Measurements from ENCODE around the gene NLGN1. TPM values are rescaled to one million over a fixed set of nuclear protein-coding genes. Genes with fewer than 3 reads are reported as not detected.

NLGN1 gene
- polyA plus RNA-seq, 2 of the 4 experiments (the other 2 are of a cell fraction) = not detected

- no peak for TF ChIP-seq CBX2 (IDR thresholded peaks at IDR 0.05; ENCODE audit: borderline replicate concordance, low read depth)
- TF ChIP-seq MAFK (IDR thresholded peaks at IDR 0.05; ENCODE audit: partially characterized antibody) = no peak
- TF ChIP-seq RNF2 (IDR thresholded peaks at IDR 0.05; ENCODE audit: borderline replicate concordance, low read depth) = no peak
- no peak for TF ChIP-seq ZC3H11A (IDR thresholded peaks at IDR 0.05)
- no peak for TF ChIP-seq HDAC2 (IDR thresholded peaks at IDR 0.05)
- TF ChIP-seq GATA3 (IDR thresholded peaks at IDR 0.05; ENCODE audit: borderline replicate concordance) = no peak
- TF ChIP-seq POLR2AphosphoS2 (conservative IDR thresholded peaks at IDR 0.05; ENCODE audit: low read length) = no peak
- no peak for TF ChIP-seq POLR2A (IDR thresholded peaks at IDR 0.05; ENCODE audit: low read length)
- no peak for TF ChIP-seq TP53 (CRISPR knock-in tag; IDR thresholded peaks at IDR 0.05)
- TF ChIP-seq FOSL2 (IDR thresholded peaks at IDR 0.05) = no peak
- TF ChIP-seq FOSL2 (CRISPR knock-in tag; IDR thresholded peaks at IDR 0.05) = no peak
- TF ChIP-seq HMGXB4 (CRISPR knock-in tag; IDR thresholded peaks at IDR 0.05; ENCODE audit: borderline replicate concordance) = no peak
- no peak for TF ChIP-seq RCOR1 (IDR thresholded peaks at IDR 0.05; ENCODE audit: low read depth, low read length)
- TF ChIP-seq NFE2L2 (conservative IDR thresholded peaks at IDR 0.05; ENCODE audit: low read length) = no peak
- no peak for TF ChIP-seq CBX8 (IDR thresholded peaks at IDR 0.05)
- TF ChIP-seq, protein P1, sequence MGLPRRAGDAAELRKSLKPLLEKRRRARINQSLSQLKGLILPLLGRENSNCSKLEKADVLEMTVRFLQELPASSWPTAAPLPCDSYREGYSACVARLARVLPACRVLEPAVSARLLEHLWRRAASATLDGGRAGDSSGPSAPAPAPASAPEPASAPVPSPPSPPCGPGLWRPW (IDR thresholded peaks at IDR 0.05) = no peak
- 38% methylated on average over 3 of the region's 3 CpGs for WGBS (ENCODE audit: missing lambda C conversion rate)
- H3K9me3 ChIP-seq = no peaks in the 10 kb centered on the region
- no peak overlapping the region for H3K4me2 ChIP-seq
- ChIA-PET CTCF (no interaction called here), POLR2A (no interaction called here)
- H3K27ac ChIP-seq = no peak overlapping the region
- no peaks in the 10 kb centered on the region for H3K4me1 ChIP-seq
- H3K4me3 ChIP-seq = no peak overlapping the region
- FAIRE-seq = no peak
- no peak for ATAC-seq
- no peak for DNase-seq (ENCODE audit: low read depth in 1 of 2, low spot score in 1 of 2)
Observed at GRCh38 chr3:173744479-173744878, 346.9 kb downstream of the NLGN1 start.

- CTCF ChIA-PET = no interaction called here
- H3K27ac ChIP-seq = no peak overlapping the region
- ATAC-seq (no peak), DNase-seq (ENCODE audit: low read depth in 1 of 2, low spot score in 1 of 2) (no peak), FAIRE-seq (no peak)
- no peak overlapping the region for H3K4me3 ChIP-seq
- H3K4me1 ChIP-seq = no peaks in the 10 kb centered on the region
- no peaks in the 10 kb centered on the region for H3K9me3 ChIP-seq
- H3K4me2 ChIP-seq = no peak overlapping the region
- 48% methylated on average over 4 of the region's 4 CpGs for WGBS (ENCODE audit: missing lambda C conversion rate)
- TF ChIP-seq, protein P1 (IDR thresholded peaks at IDR 0.05) = no peak
- TF ChIP-seq ELK1 (IDR thresholded peaks at IDR 0.05; ENCODE audit: low read depth, low read length) (no peak), NFE2L2 (conservative IDR thresholded peaks at IDR 0.05; ENCODE audit: low read length) (no peak), SMC3 (IDR thresholded peaks at IDR 0.05) (no peak), POLR2AphosphoS2 (conservative IDR thresholded peaks at IDR 0.05; ENCODE audit: low read length) (no peak), JUNB (IDR thresholded peaks at IDR 0.05) (no peak), NR3C1 (IDR thresholded peaks at IDR 0.05) (no peak)
- POLR2A ChIA-PET = no interaction called here
Observed at GRCh38 chr3:173744895-173745294, 347.4 kb downstream of the NLGN1 start.

DNA sequence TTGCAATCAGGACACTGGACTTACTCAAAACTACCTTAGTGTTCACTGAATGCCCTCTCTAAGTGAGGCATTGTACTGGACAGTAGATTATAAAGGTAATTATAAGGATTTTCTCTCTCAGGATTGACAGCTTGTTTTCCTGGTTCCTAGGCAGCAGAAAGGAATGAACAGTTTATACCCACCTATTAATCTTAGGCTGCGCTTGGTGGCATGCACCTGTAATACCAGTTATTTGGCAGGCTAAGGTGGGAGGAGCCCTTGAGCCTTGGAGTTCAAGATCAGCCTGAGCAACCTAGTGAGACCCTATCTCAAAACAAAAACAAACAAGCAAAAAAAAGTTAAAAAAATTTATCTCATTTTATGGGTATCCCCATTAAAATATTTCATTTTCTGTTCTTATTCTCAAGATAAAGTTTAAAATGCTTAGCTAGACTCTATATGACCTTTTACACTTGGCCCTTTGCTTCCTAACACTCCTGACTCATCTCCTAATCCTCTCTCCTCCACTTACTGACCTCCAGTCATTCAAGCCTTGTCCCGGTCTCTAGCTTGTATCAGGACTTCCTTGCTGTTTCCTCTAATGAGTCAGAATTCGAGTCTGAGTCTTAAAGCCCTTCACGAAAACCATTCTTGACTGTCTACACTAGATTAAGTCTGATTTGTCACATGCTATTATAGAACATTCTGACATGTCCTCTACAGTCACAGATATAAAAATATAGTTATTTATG lies 348.6 kb downstream of the NLGN1 start:
- no peak for FAIRE-seq
- POLR2A ChIA-PET = no interaction called here
- no peak for DNase-seq (ENCODE audit: low read depth in 1 of 2, low spot score in 1 of 2)
- H3K9me3 ChIP-seq = no peaks in the 10 kb centered on the region
- H3K4me2 ChIP-seq = no peak overlapping the region
- TF ChIP-seq HEYL (CRISPR knock-in tag; IDR thresholded peaks at IDR 0.05) = no peak
- no peak for TF ChIP-seq RARB (CRISPR knock-in tag; IDR thresholded peaks at IDR 0.05)
- TF ChIP-seq HOXB5 (CRISPR knock-in tag; IDR thresholded peaks at IDR 0.05) = no peak
- no peak for TF ChIP-seq GATA3 (IDR thresholded peaks at IDR 0.05; ENCODE audit: borderline replicate concordance)
- no peak for TF ChIP-seq MAX (IDR thresholded peaks at IDR 0.05)
- no peak for TF ChIP-seq ZSCAN20 (CRISPR knock-in tag; IDR thresholded peaks at IDR 0.05)
- no peak for TF ChIP-seq RCOR1 (IDR thresholded peaks at IDR 0.05; ENCODE audit: low read depth, low read length)
- no peak for TF ChIP-seq SREBF2 (IDR thresholded peaks at IDR 0.05)
- no peak for TF ChIP-seq KDM1A (IDR thresholded peaks at IDR 0.05; ENCODE audit: low read depth)
- TF ChIP-seq ESRRA (IDR thresholded peaks at IDR 0.05; ENCODE audit: borderline replicate concordance, low read length) = no peak
- TF ChIP-seq ZFP36 (IDR thresholded peaks at IDR 0.05; ENCODE audit: borderline replicate concordance, partially characterized antibody) = no peak
- TF ChIP-seq FOXS1 (CRISPR knock-in tag; IDR thresholded peaks at IDR 0.05) = no peak
- TF ChIP-seq, protein P2, sequence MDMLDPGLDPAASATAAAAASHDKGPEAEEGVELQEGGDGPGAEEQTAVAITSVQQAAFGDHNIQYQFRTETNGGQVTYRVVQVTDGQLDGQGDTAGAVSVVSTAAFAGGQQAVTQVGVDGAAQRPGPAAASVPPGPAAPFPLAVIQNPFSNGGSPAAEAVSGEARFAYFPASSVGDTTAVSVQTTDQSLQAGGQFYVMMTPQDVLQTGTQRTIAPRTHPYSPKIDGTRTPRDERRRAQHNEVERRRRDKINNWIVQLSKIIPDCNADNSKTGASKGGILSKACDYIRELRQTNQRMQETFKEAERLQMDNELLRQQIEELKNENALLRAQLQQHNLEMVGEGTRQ (IDR thresholded peaks at IDR 0.05) = no peak
- TF ChIP-seq SMC3 (IDR thresholded peaks at IDR 0.05) = no peak
- no peak for TF ChIP-seq RNF2 (IDR thresholded peaks at IDR 0.05; ENCODE audit: borderline replicate concordance, low read depth)
- H3K4me3 ChIP-seq = no peak overlapping the region
- 23% methylated on average over 4 of the region's 4 CpGs for WGBS (ENCODE audit: missing lambda C conversion rate)
- no peaks in the 10 kb centered on the region for H3K4me1 ChIP-seq
- no peak for ATAC-seq
- no peak overlapping the region for H3K27ac ChIP-seq
- CTCF ChIA-PET = no interaction called here
